ENCODE measurements around the gene GPR146. TPM values are rescaled to one million over a fixed set of nuclear protein-coding genes. Genes with fewer than 3 reads are reported as not detected.

GPR146 gene
- total RNA-seq, 1 donor from 2014 or later, result 3.1 TPM

GRCh38 chr7:1045069-1046063 is 1.0 kb downstream of the GPR146 start:
- Mint-ChIP-seq H3K4me3 (ENCODE audit: unreplicated experiment) (peak overlapping the region; percentile 87), H3K4me1 (ENCODE audit: low read depth, unreplicated experiment) (peaks cover 39% of the 10 kb centered on the region), H3K36me3 (ENCODE audit: unreplicated experiment) (no peaks in the 10 kb centered on the region), H3K27ac (ENCODE audit: unreplicated experiment) (peak overlapping the region; percentile 67), H3K27me3 (ENCODE audit: unreplicated experiment) (peaks cover 11% of the 10 kb centered on the region), H3K9me3 (ENCODE audit: unreplicated experiment) (peaks cover 14% of the 10 kb centered on the region)
- TF ChIP-seq CTCF (IDR thresholded peaks at IDR 0.05; ENCODE audit: partially characterized antibody, unreplicated experiment), result no peak
- DNase-seq, result no peak

- no peak for DNase-seq
- H3K4me1 Mint-ChIP-seq (ENCODE audit: low read depth, unreplicated experiment), result peaks cover 33% of the 10 kb centered on the region
- peaks cover 15% of the 10 kb centered on the region for H3K27me3 Mint-ChIP-seq (ENCODE audit: unreplicated experiment)
- peaks cover 8% of the 10 kb centered on the region for H3K9me3 Mint-ChIP-seq (ENCODE audit: unreplicated experiment)
- TF ChIP-seq CTCF (IDR thresholded peaks at IDR 0.05; ENCODE audit: partially characterized antibody, unreplicated experiment), result no peak
- no peak overlapping the region for H3K4me3 Mint-ChIP-seq (ENCODE audit: unreplicated experiment)
- peak overlapping the region; percentile 44 for H3K27ac Mint-ChIP-seq (ENCODE audit: unreplicated experiment)
- H3K36me3 Mint-ChIP-seq (ENCODE audit: unreplicated experiment), result no peaks in the 10 kb centered on the region
These were observed 2.7 kb downstream of the GPR146 start for GRCh38 chr7:1046722-1047679.

GRCh38 chr7:1049006-1049741 is 4.8 kb downstream of the GPR146 start:
- Mint-ChIP-seq H3K36me3 (ENCODE audit: unreplicated experiment) (no peaks in the 10 kb centered on the region), H3K27me3 (ENCODE audit: unreplicated experiment) (peaks cover 10% of the 10 kb centered on the region), H3K4me1 (ENCODE audit: low read depth, unreplicated experiment) (peaks cover 26% of the 10 kb centered on the region), H3K9me3 (ENCODE audit: unreplicated experiment) (peaks cover 8% of the 10 kb centered on the region), H3K4me3 (ENCODE audit: unreplicated experiment) (no peak overlapping the region), H3K27ac (ENCODE audit: unreplicated experiment) (no peak overlapping the region)
- no peak for DNase-seq
- TF ChIP-seq CTCF (IDR thresholded peaks at IDR 0.05; ENCODE audit: partially characterized antibody, unreplicated experiment), result no peak

- Mint-ChIP-seq H3K4me3 (ENCODE audit: unreplicated experiment) (no peak overlapping the region), H3K9me3 (ENCODE audit: unreplicated experiment) (peaks cover 9% of the 10 kb centered on the region), H3K4me1 (ENCODE audit: low read depth, unreplicated experiment) (peaks cover 27% of the 10 kb centered on the region), H3K36me3 (ENCODE audit: unreplicated experiment) (no peaks in the 10 kb centered on the region), H3K27ac (ENCODE audit: unreplicated experiment) (no peak overlapping the region), H3K27me3 (ENCODE audit: unreplicated experiment) (peaks cover 10% of the 10 kb centered on the region)
- no peak for DNase-seq
- TF ChIP-seq CTCF (IDR thresholded peaks at IDR 0.05; ENCODE audit: partially characterized antibody, unreplicated experiment), result no peak
These were observed 5.5 kb downstream of the GPR146 start for GRCh38 chr7:1049801-1050200.

Measured in glutamatergic neuron (in vitro differentiated cells).